GM19239 (cell line): ENCODE measurements around the gene YIF1A.
"Not testable (repeated sequence)": the region's sequence is repeated elsewhere in the genome, so short reads cannot be mapped to it uniquely, and the experiment has no call there.

Experiments
- DNase-seq: peaks from one replicate; pipeline ENCODE4 v3.0.0; 2011; ENCODE audit warnings: low spot score; ENCODE audit not compliant: insufficient read length
- FAIRE-seq: peaks from 2 replicates; lab custom pipeline; 2011; peaks lifted over from hg19 to GRCh38; lab: Jason Lieb, UNC

YIF1A gene

GRCh38 chr11:66289548-66290329 is 796 bp upstream of the YIF1A start:
- FAIRE-seq, result no peak
- peak; percentile 96 for DNase-seq

GRCh38 chr11:66287889-66288670 is 863 bp downstream of the YIF1A start:
- FAIRE-seq (peak; percentile 14), DNase-seq (no peak)

GRCh38 chr11:66287211-66287888 is 1.6 kb downstream of the YIF1A start:
- no peak for FAIRE-seq

GRCh38 chr11:66286699-66287098 is 2.2 kb downstream of the YIF1A start:
- FAIRE-seq, result no peak
- no peak for DNase-seq

More at GRCh38 chr11:66287211-66287888, 1.6 kb downstream of the YIF1A start:
- no peak for DNase-seq

- no peak for DNase-seq
- no peak for FAIRE-seq
These were observed 3.5 kb downstream of the YIF1A start for GRCh38 chr11:66285250-66285947.

GRCh38 chr11:66284526-66285078 is 4.3 kb downstream of the YIF1A start:
- FAIRE-seq (no peak), DNase-seq (no peak)

GRCh38 chr11:66283461-66284105 is 5.4 kb downstream of the YIF1A start:
- FAIRE-seq (no peak), DNase-seq (no peak)

- peak; percentile 99 for DNase-seq
- peak; percentile 90 for FAIRE-seq
These were observed 6.2 kb downstream of the YIF1A start for GRCh38 chr11:66282468-66283455.

GRCh38 chr11:66281776-66282467 is 7.0 kb downstream of the YIF1A start:
- FAIRE-seq (no peak), DNase-seq (no peak)

- FAIRE-seq (no peak), DNase-seq (no peak)
These were observed 7.9 kb downstream of the YIF1A start for GRCh38 chr11:66281001-66281400.

GRCh38 chr11:66280428-66280827 is 8.5 kb downstream of the YIF1A start:
- no peak for DNase-seq
- no peak for FAIRE-seq

- FAIRE-seq (no peak), DNase-seq (no peak)
These were observed 9.7 kb downstream of the YIF1A start for GRCh38 chr11:66279092-66279734.

GRCh38 chr11:66278363-66279091 is 10.4 kb downstream of the YIF1A start:
- DNase-seq, result no peak
- no peak for FAIRE-seq

GRCh38 chr11:66277471-66278362 is 11.2 kb downstream of the YIF1A start, which contains the start of gene CNIH2:
Gene CNIH2, plus strand, starts transcription at chr11:66278175. Its CDS starts 282 bp downstream, at chr11:66278457.
- peak; percentile 72 for FAIRE-seq
- peak; percentile 76 for DNase-seq

- not testable (repeated sequence) for DNase-seq, FAIRE-seq
These were observed 11.9 kb downstream of the YIF1A start for GRCh38 chr11:66277064-66277463.
